ENCODE data around the gene NHLRC4.

DNA sequence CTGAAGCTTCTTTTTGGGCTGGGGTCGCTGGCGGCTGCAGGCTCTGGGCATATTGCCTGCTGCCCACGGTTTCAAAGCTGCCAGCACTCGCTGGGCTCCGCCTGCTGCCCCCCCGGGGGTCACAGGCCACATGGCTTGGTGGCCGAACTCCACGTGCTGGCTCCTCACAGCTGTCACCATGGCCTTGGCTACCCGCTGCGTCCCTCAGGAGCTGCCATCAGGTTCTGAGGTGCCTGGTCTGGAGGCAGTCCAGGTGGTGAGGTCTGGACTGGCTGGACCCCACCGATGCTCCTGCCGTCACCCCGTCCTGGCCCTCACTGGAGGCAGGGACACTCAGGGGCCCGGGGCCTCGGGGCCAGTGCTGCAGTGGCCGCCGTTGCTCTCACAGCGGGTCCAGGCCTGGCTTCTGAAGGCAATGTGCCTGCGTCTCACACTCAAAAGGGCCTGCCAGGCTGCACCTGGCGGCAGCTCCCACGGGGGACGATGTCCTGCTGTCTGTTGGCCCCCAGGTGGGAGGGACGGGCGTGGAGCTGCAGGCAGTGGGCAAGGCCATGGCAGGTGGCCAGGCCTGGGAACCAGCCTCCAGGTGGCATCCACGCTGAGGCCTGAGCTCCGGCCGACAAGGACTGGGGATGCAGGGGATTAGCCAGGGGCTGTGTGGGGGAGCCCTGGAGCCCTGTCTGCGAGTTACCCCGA, 26.0 kb upstream of the NHLRC4 start:
- TF ChIP-seq, protein P1, sequence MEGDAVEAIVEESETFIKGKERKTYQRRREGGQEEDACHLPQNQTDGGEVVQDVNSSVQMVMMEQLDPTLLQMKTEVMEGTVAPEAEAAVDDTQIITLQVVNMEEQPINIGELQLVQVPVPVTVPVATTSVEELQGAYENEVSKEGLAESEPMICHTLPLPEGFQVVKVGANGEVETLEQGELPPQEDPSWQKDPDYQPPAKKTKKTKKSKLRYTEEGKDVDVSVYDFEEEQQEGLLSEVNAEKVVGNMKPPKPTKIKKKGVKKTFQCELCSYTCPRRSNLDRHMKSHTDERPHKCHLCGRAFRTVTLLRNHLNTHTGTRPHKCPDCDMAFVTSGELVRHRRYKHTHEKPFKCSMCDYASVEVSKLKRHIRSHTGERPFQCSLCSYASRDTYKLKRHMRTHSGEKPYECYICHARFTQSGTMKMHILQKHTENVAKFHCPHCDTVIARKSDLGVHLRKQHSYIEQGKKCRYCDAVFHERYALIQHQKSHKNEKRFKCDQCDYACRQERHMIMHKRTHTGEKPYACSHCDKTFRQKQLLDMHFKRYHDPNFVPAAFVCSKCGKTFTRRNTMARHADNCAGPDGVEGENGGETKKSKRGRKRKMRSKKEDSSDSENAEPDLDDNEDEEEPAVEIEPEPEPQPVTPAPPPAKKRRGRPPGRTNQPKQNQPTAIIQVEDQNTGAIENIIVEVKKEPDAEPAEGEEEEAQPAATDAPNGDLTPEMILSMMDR (IDR thresholded peaks at IDR 0.05), result no peak
- TF ChIP-seq POLR2A (IDR thresholded peaks at IDR 0.05) (no peak), POLR2AphosphoS5 (IDR thresholded peaks at IDR 0.05) (no peak)
